Adipocyte (in vitro differentiated cells): ENCODE data around the gene FMN2.

Source experiments
- DNase-seq: peaks from one replicate; pipeline ENCODE4 v3.0.0-alpha.2; 2015; ENCODE audit warnings: low read depth
- H3K27me3 ChIP-seq: replicated peaks from 2 replicates; pipeline ENCODE4 v1.7.0; 2013; ENCODE audit warnings: mild to moderate bottlenecking, low read length, moderate library complexity; ENCODE audit not compliant: control insufficient read depth, insufficient read depth
- H3K36me3 ChIP-seq: 2 replicates; pipeline ENCODE4 v1.7.0; 2013; ENCODE audit warnings: low read length, mild to moderate bottlenecking, moderate library complexity; ENCODE audit not compliant: control insufficient read depth, insufficient read depth, severe bottlenecking
- H3K4me1 ChIP-seq: 2 replicates; pipeline ENCODE4 v1.7.0; 2013; ENCODE audit warnings: mild to moderate bottlenecking, low read length, moderate library complexity; ENCODE audit not compliant: control insufficient read depth, insufficient read depth
- H3K4me3 ChIP-seq: 2 replicates; pipeline ENCODE4 v1.7.0; 2013; ENCODE audit warnings: mild to moderate bottlenecking, low read length, moderate library complexity
- H3K9ac ChIP-seq: 2 replicates; pipeline ENCODE4 v1.7.0; 2013; ENCODE audit warnings: mild to moderate bottlenecking, low read length, moderate library complexity
- H3K9me3 ChIP-seq: 2 replicates; pipeline ENCODE4 v1.7.0; 2013; ENCODE audit warnings: mild to moderate bottlenecking, low read length, moderate library complexity; ENCODE audit not compliant: control insufficient read depth

The FMN2 gene

GRCh38 chr1:240084337-240084736 lies 7.3 kb upstream of the FMN2 start:
- Histone ChIP-seq H3K27me3 (no peaks in the 10 kb centered on the region), H3K9me3 (no peaks in the 10 kb centered on the region), H3K4me1 (no peaks in the 10 kb centered on the region), H3K36me3 (no peaks in the 10 kb centered on the region), H3K4me3 (no peak overlapping the region), H3K9ac (no peak overlapping the region)
- no peak for DNase-seq

- H3K9ac ChIP-seq, result no peak overlapping the region
- no peaks in the 10 kb centered on the region for H3K36me3 ChIP-seq
- H3K4me3 ChIP-seq, result no peak overlapping the region
- H3K27me3 ChIP-seq, result no peaks in the 10 kb centered on the region
- no peaks in the 10 kb centered on the region for H3K9me3 ChIP-seq
- H3K4me1 ChIP-seq, result no peaks in the 10 kb centered on the region
- DNase-seq, result no peak
These were observed 6.9 kb upstream of the FMN2 start for GRCh38 chr1:240084749-240085148.

- no peaks in the 10 kb centered on the region for H3K27me3 ChIP-seq
- peaks cover 4% of the 10 kb centered on the region for H3K4me1 ChIP-seq
- H3K4me3 ChIP-seq, result no peak overlapping the region
- peak; percentile 37 for DNase-seq
- no peak overlapping the region for H3K9ac ChIP-seq
- H3K36me3 ChIP-seq, result no peaks in the 10 kb centered on the region
- no peaks in the 10 kb centered on the region for H3K9me3 ChIP-seq
These were observed 5.0 kb upstream of the FMN2 start for GRCh38 chr1:240086726-240087125.

- no peaks in the 10 kb centered on the region for H3K36me3 ChIP-seq
- peaks cover 4% of the 10 kb centered on the region for H3K4me1 ChIP-seq
- H3K9ac ChIP-seq, result no peak overlapping the region
- no peak for DNase-seq
- H3K9me3 ChIP-seq, result no peaks in the 10 kb centered on the region
- H3K4me3 ChIP-seq, result no peak overlapping the region
- no peaks in the 10 kb centered on the region for H3K27me3 ChIP-seq
These were observed 1.7 kb upstream of the FMN2 start for GRCh38 chr1:240090014-240090413.

- Histone ChIP-seq H3K9ac (peak overlapping the region; percentile 83), H3K9me3 (no peaks in the 10 kb centered on the region), H3K36me3 (no peaks in the 10 kb centered on the region), H3K27me3 (no peaks in the 10 kb centered on the region), H3K4me3 (peak overlapping the region; percentile 84), H3K4me1 (peaks cover 4% of the 10 kb centered on the region)
- no peak for DNase-seq
These were observed 604 bp upstream of the FMN2 start for GRCh38 chr1:240090957-240091600.

- H3K36me3 ChIP-seq, result no peaks in the 10 kb centered on the region
- H3K27me3 ChIP-seq, result no peaks in the 10 kb centered on the region
- peak overlapping the region; percentile 83 for H3K9ac ChIP-seq
- no peaks in the 10 kb centered on the region for H3K9me3 ChIP-seq
- peaks cover 4% of the 10 kb centered on the region for H3K4me1 ChIP-seq
- H3K4me3 ChIP-seq, result peak overlapping the region; percentile 84
- peak; percentile 81 for DNase-seq
These were observed 827 bp downstream of the FMN2 start for GRCh38 chr1:240092301-240093119.

GRCh38 chr1:240093120-240093961 lies 1.7 kb downstream of the FMN2 start:
- DNase-seq, result peak; percentile 70
- Histone ChIP-seq H3K9ac (peak overlapping the region; percentile 83), H3K4me3 (peak overlapping the region; percentile 84), H3K9me3 (no peaks in the 10 kb centered on the region), H3K27me3 (no peaks in the 10 kb centered on the region), H3K4me1 (peaks cover 4% of the 10 kb centered on the region), H3K36me3 (no peaks in the 10 kb centered on the region)

GRCh38 chr1:240094041-240094722 lies 2.5 kb downstream of the FMN2 start:
- Histone ChIP-seq H3K4me3 (peak overlapping the region; percentile 84), H3K27me3 (no peaks in the 10 kb centered on the region), H3K9me3 (no peaks in the 10 kb centered on the region), H3K4me1 (peaks cover 4% of the 10 kb centered on the region), H3K36me3 (no peaks in the 10 kb centered on the region), H3K9ac (no peak overlapping the region)
- peak; percentile 35 for DNase-seq

GRCh38 chr1:240096974-240097373 lies 5.3 kb downstream of the FMN2 start:
- peaks cover 16% of the 10 kb centered on the region for H3K4me1 ChIP-seq
- H3K9me3 ChIP-seq, result no peaks in the 10 kb centered on the region
- no peak overlapping the region for H3K4me3 ChIP-seq
- no peak for DNase-seq
- H3K9ac ChIP-seq, result no peak overlapping the region
- H3K27me3 ChIP-seq, result no peaks in the 10 kb centered on the region
- no peaks in the 10 kb centered on the region for H3K36me3 ChIP-seq

GRCh38 chr1:240098534-240098933 lies 6.9 kb downstream of the FMN2 start:
- Histone ChIP-seq H3K4me3 (no peak overlapping the region), H3K9ac (no peak overlapping the region), H3K27me3 (no peaks in the 10 kb centered on the region), H3K4me1 (peaks cover 16% of the 10 kb centered on the region), H3K36me3 (no peaks in the 10 kb centered on the region), H3K9me3 (no peaks in the 10 kb centered on the region)
- no peak for DNase-seq
